Naive thymus-derived CD4-positive, alpha-beta T cell (primary cell): ENCODE measurements around the gene TMEM45A. TPM values are rescaled to one million over a fixed set of nuclear protein-coding genes. Genes with fewer than 3 reads are reported as not detected.
A peak's percentile ranks its signal among the peaks of the same experiment; 100 is the strongest.
"Not testable (repeated sequence)": the region's sequence is repeated elsewhere in the genome, so short reads cannot be mapped to it uniquely, and the experiment has no call there.

ENCODE experiments used
- ATAC-seq: fragments of 150-1000 bp; cut with Tn5 transposase; 2 replicates; pipeline ENCODE4 v1.10.0; 2021; ENCODE audit warnings: mild to moderate bottlenecking, moderate library complexity
- CTCF ChIA-PET: fragments of 350-600 bp; sonication (Branson Sonifier 250); formaldehyde crosslinking; loops from one replicate; lab custom pipeline; 2021; ENCODE audit warnings: antibody characterized with exemption; lab: Charles Lee
- POLR2A ChIA-PET: fragments of 350-600 bp; sonication (Branson Sonifier 250); formaldehyde crosslinking; loops from one replicate; lab custom pipeline; 2021; ENCODE audit warnings: antibody characterized with exemption, inconsistent platforms; lab: Charles Lee
- DNase-seq, 9 donors: peaks; one replicate each; pipeline versions ENCODE4 v3.0.0 to v3.0.0-alpha.2; 2020 to 2022; ENCODE audit warnings: mixed read lengths in 1 of 9
- H3K27ac ChIP-seq: one replicate; pipeline ENCODE4 v1.7.0; 2013; ENCODE audit warnings: mild to moderate bottlenecking, low read depth, low read length, moderate library complexity
- H3K27me3 ChIP-seq, 2 donors: one replicate each; pipeline ENCODE4 v1.7.0; 2013; ENCODE audit warnings: low read length in 2 of 2, mild to moderate bottlenecking in 2 of 2, moderate library complexity in 2 of 2; ENCODE audit not compliant: control insufficient read depth in 2 of 2, insufficient read depth in 2 of 2
- H3K36me3 ChIP-seq, 3 experiments: 1 replicate in 2 of 3; 2 replicates in 1 of 3; pipeline ENCODE4 v1.7.0; 2013; ENCODE audit warnings: low read length in 3 of 3, mild to moderate bottlenecking in 3 of 3, moderate library complexity in 1 of 3; ENCODE audit not compliant: insufficient read depth in 3 of 3, control insufficient read depth in 2 of 3
- H3K4me1 ChIP-seq, 2 donors: one replicate each; pipeline ENCODE4 v1.7.0; 2013; ENCODE audit warnings: low read length in 2 of 2, mild to moderate bottlenecking in 2 of 2, moderate library complexity in 1 of 2; ENCODE audit not compliant: control insufficient read depth in 2 of 2, insufficient read depth in 2 of 2
- H3K4me3 ChIP-seq: 2 replicates; pipeline ENCODE4 v1.7.0; 2013; ENCODE audit warnings: mild to moderate bottlenecking, low read length
- H3K9me3 ChIP-seq, 3 experiments: 1 replicate in 2 of 3; 2 replicates in 1 of 3; pipeline ENCODE4 v1.7.0; 2013; ENCODE audit warnings: low read length in 3 of 3; ENCODE audit not compliant: control insufficient read depth in 2 of 3
- H3K27ac Mint-ChIP-seq, 9 donors: one replicate each; pipeline ENCODE4 v1.8.0; 2020 to 2022; ENCODE audit warnings: mixed read lengths in 9 of 9, mild to moderate bottlenecking in 8 of 9, moderate library complexity in 5 of 9, inconsistent platforms in 2 of 9
- H3K27me3 Mint-ChIP-seq, 5 donors: one replicate each; pipeline ENCODE4 v1.8.0; 2021 to 2022; ENCODE audit warnings: mixed read lengths in 5 of 5, mild to moderate bottlenecking in 1 of 5
- H3K36me3 Mint-ChIP-seq, 5 donors: one replicate each; pipeline ENCODE4 v1.8.0; 2020 to 2022; ENCODE audit warnings: mixed read lengths in 5 of 5, mild to moderate bottlenecking in 3 of 5, inconsistent platforms in 1 of 5
- H3K4me1 Mint-ChIP-seq, 7 donors: one replicate each; pipeline ENCODE4 v1.8.0; 2020 to 2022; ENCODE audit warnings: mixed read lengths in 7 of 7, mild to moderate bottlenecking in 3 of 7, inconsistent platforms in 1 of 7
- H3K4me3 Mint-ChIP-seq, 10 donors: one replicate each; pipeline ENCODE4 v1.8.0; 2020 to 2022; ENCODE audit warnings: mild to moderate bottlenecking in 10 of 10, mixed read lengths in 10 of 10, moderate library complexity in 6 of 10, inconsistent platforms in 2 of 10
- H3K9me3 Mint-ChIP-seq, 11 donors: one replicate each; pipeline ENCODE4 v1.8.0; 2020 to 2022; ENCODE audit warnings: mixed read lengths in 11 of 11, mild to moderate bottlenecking in 4 of 11, inconsistent platforms in 1 of 11, moderate library complexity in 1 of 11
- intact Hi-C, 2 donors: fragments of 100-400 bp; cut with micrococcal nuclease; formaldehyde crosslinking; loops; one replicate each; pipeline ENCODE4 v1.15.1; 2023
- polyA plus RNA-seq, 2 donors: library from polyadenylated mRNA; unstranded; fragments of 300-500 nt; fragmentation: Illumina TruSeq; gene quantifications; one replicate each; pipeline ENCODE4 v1.2.3, GENCODE V29; 2021
- total RNA-seq, 6 experiments: library from RNA in 5 of 6; stranded (reverse) in 5 of 6; gene quantifications; 1 replicate in 5 of 6; 2 replicates in 1 of 6; pipeline ENCODE4 v1.2.3 and lab custom pipeline; 2021 to 2026

The TMEM45A gene
- total and polyA plus RNA-seq, 7 experiments from 2014 or later = 0.11 to 0.44 (median 0.21) TPM; not detected in 2

DNA sequence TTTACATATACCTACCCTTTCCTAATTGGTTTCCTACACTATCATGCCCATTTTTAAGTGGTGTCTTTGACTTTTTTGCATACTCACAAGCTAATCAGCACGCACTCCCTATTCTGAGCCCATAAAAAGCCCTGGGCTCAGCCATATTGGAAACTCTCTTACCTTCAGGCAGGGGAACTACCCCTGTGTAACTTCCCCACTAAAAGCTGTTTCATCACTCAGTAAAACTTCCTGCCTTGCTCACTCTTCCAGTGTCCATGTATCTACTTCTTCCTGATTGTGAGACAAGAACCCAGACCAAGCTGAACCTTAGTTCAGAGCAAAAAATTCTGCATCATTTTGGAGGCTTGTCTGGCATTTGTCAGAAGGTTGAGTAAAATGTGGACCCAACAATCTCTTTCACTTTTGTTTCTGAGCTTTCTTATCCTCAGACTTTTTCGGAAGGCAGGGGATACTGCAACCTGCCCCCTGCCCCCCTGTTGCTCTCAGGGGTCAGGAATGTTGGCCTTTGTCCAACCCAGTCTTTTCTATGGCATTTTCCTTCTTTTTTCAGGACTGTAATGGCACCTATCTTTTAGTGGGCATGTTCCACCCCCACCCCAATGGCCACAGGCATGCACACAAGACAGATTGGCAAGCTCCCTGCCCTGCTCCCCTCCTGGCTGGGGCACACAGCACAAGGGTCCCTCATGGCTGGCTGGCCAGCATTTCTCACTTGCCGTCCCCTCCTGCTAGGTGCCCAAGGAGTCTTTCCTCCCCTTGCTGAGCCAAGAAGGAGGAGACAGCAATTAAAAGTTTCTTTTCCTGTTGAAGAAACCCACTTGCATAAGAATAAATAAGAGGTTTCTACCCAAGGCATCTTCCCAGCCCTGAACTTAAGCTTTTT, 26.3 kb upstream of the TMEM45A start:
- peaks cover 0 to 46% (median 11%) of the 10 kb centered on the region in 11 donors for H3K9me3 Mint-ChIP-seq
- no peaks in the 10 kb centered on the region for H3K4me1 ChIP-seq
- no peak overlapping the region for H3K4me3 ChIP-seq
- peaks cover 0 to 8% (median 2%) of the 10 kb centered on the region in 5 donors for H3K27me3 Mint-ChIP-seq
- no peak overlapping the region for H3K27ac ChIP-seq
- H3K4me1 Mint-ChIP-seq = peaks cover 0 to 19% (median 0%) of the 10 kb centered on the region in 7 donors
- H3K36me3 Mint-ChIP-seq = peaks cover 1 to 12% (median 5%) of the 10 kb centered on the region in 5 donors
- H3K27me3 ChIP-seq = no peaks in the 10 kb centered on the region
- DNase-seq (no peak), ATAC-seq (peak; percentile 68)
- H3K9me3 ChIP-seq = peaks cover 0 to 8% (median 0%) of the 10 kb centered on the region in 3 experiments
- peak overlapping the region in 1 of 10 donors; percentile 52 for H3K4me3 Mint-ChIP-seq
- intact Hi-C loops = no loop called here
- peak overlapping the region in 1 of 9 donors; percentile 80 for H3K27ac Mint-ChIP-seq
- CTCF ChIA-PET = interaction anchor here (0.7 kb wide), 1 partner anchor 277 kb away, joined by 3 read pairs; no protein-coding TSS in a partner anchor
- POLR2A ChIA-PET = no interaction called here
- no peaks in the 10 kb centered on the region for H3K36me3 ChIP-seq

- Histone ChIP-seq H3K36me3 (no peaks in the 10 kb centered on the region), H3K27ac (no peak overlapping the region), H3K4me1 (no peaks in the 10 kb centered on the region), H3K4me3 (no peak overlapping the region), H3K27me3 (no peaks in the 10 kb centered on the region), H3K9me3 (peaks cover 0 to 8% (median 0%) of the 10 kb centered on the region in 3 experiments)
- Mint-ChIP-seq H3K4me3 (no peak overlapping the region), H3K27ac (no peak overlapping the region), H3K9me3 (peaks cover 0 to 47% (median 12%) of the 10 kb centered on the region in 11 donors), H3K36me3 (peaks cover 1 to 12% (median 5%) of the 10 kb centered on the region in 5 donors), H3K27me3 (peaks cover 0 to 8% (median 0%) of the 10 kb centered on the region in 5 donors), H3K4me1 (peaks cover 0 to 19% (median 0%) of the 10 kb centered on the region in 7 donors)
- DNase-seq = no peak
- no peak for ATAC-seq
- intact Hi-C loops = no loop called here
- ChIA-PET CTCF (no interaction called here), POLR2A (no interaction called here)
Observed at GRCh38 chr3:100467133-100467532, 25.3 kb upstream of the TMEM45A start.

DNA sequence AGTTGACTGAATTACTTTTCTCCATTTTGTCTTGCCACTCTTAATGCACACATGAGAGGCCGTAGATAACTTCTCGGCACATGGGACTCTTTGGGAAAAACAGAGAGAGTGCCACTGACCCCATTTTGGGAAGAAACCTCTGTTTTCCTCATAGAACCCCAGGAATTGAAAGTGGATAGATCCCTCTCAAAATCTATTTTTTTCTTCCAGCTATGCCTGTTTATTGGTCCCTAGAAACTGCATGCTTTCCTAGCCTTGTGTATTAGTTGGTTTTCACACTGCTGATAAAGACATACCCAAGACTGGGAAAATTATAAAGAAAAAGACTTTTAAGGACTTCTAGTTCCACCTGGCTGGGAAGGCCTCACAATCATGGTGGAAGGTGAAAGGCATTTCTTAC, 23.7 kb upstream of the TMEM45A start:
- Mint-ChIP-seq H3K4me1 (peaks cover 0 to 15% (median 0%) of the 10 kb centered on the region in 7 donors), H3K27ac (no peak overlapping the region), H3K27me3 (peaks cover 0 to 4% (median 0%) of the 10 kb centered on the region in 5 donors), H3K36me3 (peaks cover 1 to 12% (median 5%) of the 10 kb centered on the region in 5 donors), H3K4me3 (no peak overlapping the region), H3K9me3 (peaks cover 0 to 47% (median 11%) of the 10 kb centered on the region in 11 donors)
- CTCF ChIA-PET = no interaction called here
- POLR2A ChIA-PET = no interaction called here
- no peak overlapping the region for H3K4me3 ChIP-seq
- H3K27ac ChIP-seq = no peak overlapping the region
- ATAC-seq = no peak
- peaks cover 0 to 8% (median 0%) of the 10 kb centered on the region in 3 experiments for H3K9me3 ChIP-seq
- no peaks in the 10 kb centered on the region for H3K27me3 ChIP-seq
- intact Hi-C loops = no loop called here
- H3K36me3 ChIP-seq = no peaks in the 10 kb centered on the region
- DNase-seq = no peak
- no peaks in the 10 kb centered on the region for H3K4me1 ChIP-seq

DNA sequence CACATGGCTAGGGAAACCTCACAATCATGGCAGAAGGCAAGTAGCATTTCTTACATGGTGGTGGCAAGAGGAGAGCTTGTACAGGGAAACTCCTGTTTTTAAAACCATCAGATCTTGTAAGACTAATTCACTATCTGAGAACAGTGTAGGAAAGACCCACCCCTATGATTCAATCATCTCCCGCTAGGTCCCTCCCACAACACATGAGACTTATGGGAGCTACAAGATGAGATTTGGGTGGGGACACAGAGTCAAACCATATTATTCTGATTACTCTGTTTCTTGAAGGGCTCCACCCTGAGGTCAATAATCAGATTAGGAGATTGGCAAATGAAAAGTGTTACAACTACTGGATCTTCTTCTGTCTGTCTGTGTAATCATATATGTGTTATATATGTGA, 21.5 kb upstream of the TMEM45A start:
- peaks cover 0 to 4% (median 0%) of the 10 kb centered on the region in 5 donors for H3K27me3 Mint-ChIP-seq
- peaks cover 0 to 7% (median 0%) of the 10 kb centered on the region in 7 donors for H3K4me1 Mint-ChIP-seq
- ChIA-PET CTCF (no interaction called here), POLR2A (no interaction called here)
- H3K4me3 Mint-ChIP-seq = no peak overlapping the region
- no peaks in the 10 kb centered on the region for H3K4me1 ChIP-seq
- H3K27ac ChIP-seq = no peak overlapping the region
- H3K36me3 Mint-ChIP-seq = peaks cover 1 to 12% (median 5%) of the 10 kb centered on the region in 5 donors
- DNase-seq (no peak), ATAC-seq (no peak)
- H3K9me3 Mint-ChIP-seq = peaks cover 0 to 47% (median 12%) of the 10 kb centered on the region in 11 donors
- no peaks in the 10 kb centered on the region for H3K27me3 ChIP-seq
- H3K9me3 ChIP-seq = peaks cover 0 to 8% (median 0%) of the 10 kb centered on the region in 3 experiments
- no peak overlapping the region for H3K27ac Mint-ChIP-seq
- no peak overlapping the region for H3K4me3 ChIP-seq
- no peaks in the 10 kb centered on the region for H3K36me3 ChIP-seq
- intact Hi-C loops = no loop called here

DNA sequence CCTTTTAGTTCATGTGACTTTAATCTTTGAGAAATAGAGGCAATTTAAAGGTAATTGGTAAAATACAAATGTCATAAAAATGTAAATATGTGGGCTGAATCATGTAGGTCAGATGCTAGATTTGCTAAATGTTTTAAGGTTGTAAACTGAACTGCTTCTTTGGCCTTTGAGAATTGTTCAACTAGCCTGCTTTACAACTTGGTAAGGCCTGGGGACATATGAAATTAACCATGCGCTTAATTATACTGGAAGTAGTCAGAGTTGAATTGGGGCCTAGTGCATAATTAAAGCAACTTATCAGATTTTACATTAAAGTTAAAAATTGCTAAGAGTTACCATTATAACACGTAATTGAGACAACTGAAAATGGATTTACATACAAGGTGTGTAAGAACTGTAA, 21.0 kb upstream of the TMEM45A start:
- ATAC-seq = no peak
- Histone ChIP-seq H3K9me3 (peaks cover 0 to 8% (median 0%) of the 10 kb centered on the region in 3 experiments), H3K4me3 (no peak overlapping the region), H3K36me3 (no peaks in the 10 kb centered on the region), H3K27ac (no peak overlapping the region), H3K27me3 (no peaks in the 10 kb centered on the region), H3K4me1 (no peaks in the 10 kb centered on the region)
- no peak for DNase-seq
- Mint-ChIP-seq H3K4me3 (no peak overlapping the region), H3K27ac (no peak overlapping the region), H3K9me3 (peaks cover 0 to 47% (median 12%) of the 10 kb centered on the region in 11 donors), H3K4me1 (peaks cover 0 to 3% (median 0%) of the 10 kb centered on the region in 7 donors), H3K36me3 (peaks cover 1 to 12% (median 5%) of the 10 kb centered on the region in 5 donors), H3K27me3 (peaks cover 0 to 4% (median 0%) of the 10 kb centered on the region in 5 donors)
- intact Hi-C loops = no loop called here
- ChIA-PET POLR2A (no interaction called here), CTCF (no interaction called here)

DNA sequence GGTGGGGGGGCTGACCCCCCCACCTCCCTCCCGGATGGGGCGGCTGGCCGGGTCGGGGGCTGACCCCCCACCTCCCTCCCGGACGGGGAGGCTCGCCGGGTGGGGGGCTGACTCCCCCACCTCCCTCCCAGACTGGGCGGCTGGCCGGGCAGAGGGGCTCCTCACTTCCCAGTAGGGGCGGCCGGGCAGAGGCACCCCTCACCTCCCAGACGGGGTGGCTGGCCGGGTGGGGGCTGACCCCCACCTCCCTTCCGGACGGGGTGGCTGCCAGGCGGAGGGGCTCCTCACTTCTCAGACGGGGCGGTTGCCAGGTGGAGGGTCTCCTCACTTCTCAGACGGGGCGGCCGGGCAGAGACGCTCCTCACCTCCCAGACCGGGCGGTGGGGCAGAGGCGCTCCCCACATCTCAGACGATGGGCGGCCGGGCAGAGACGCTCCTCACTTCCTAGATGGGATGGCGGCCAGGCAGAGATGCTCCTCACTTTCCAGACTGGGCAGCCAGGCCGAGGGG, 14.5 kb upstream of the TMEM45A start:
- H3K9me3 Mint-ChIP-seq, H3K36me3 ChIP-seq, H3K27ac ChIP-seq, CTCF ChIA-PET, H3K4me1 Mint-ChIP-seq, ATAC-seq, H3K4me3 Mint-ChIP-seq, H3K27me3 ChIP-seq, H3K9me3 ChIP-seq, H3K27ac Mint-ChIP-seq, intact Hi-C loops, H3K4me1 ChIP-seq, DNase-seq, POLR2A ChIA-PET, H3K4me3 ChIP-seq, H3K36me3 Mint-ChIP-seq: not testable (repeated sequence)
- peaks cover 0 to 20% (median 13%) of the 10 kb centered on the region in 5 donors for H3K27me3 Mint-ChIP-seq
